Measurements from ENCODE around the gene ATXN7L1.
"Not testable (repeated sequence)": the region's sequence is repeated elsewhere in the genome, so short reads cannot be mapped to it uniquely, and the experiment has no call there.

Gene ATXN7L1

DNA sequence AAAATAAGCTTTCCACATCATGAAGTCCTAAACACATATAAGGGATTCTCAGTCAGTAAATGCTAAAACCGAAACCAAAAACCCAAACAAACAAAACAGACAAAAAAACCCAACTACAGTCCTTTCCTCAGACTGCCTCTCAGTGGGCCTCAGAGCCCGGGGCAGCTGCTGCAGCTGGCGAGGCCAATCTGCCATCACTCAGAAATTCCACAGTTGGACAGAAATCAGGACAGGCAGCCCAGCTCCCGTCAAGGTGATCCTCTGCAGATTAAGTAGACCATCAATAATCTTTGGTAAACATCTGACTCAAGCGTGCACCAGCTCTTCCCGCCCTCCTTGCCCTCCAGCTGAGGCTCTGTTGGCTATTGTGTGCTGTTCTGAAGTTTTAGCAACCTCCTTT, 142.2 kb downstream of the ATXN7L1 start:
- DNase-seq, result no peak

- no peak for DNase-seq
Measured at GRCh38 chr7:105731042-105731441, 145.4 kb downstream of the ATXN7L1 start.

GRCh38 chr7:105728028-105728427, 148.4 kb downstream of the ATXN7L1 start:
- DNase-seq, result no peak

- no peak for DNase-seq
Measured at GRCh38 chr7:105724688-105725087, 151.7 kb downstream of the ATXN7L1 start.

DNA sequence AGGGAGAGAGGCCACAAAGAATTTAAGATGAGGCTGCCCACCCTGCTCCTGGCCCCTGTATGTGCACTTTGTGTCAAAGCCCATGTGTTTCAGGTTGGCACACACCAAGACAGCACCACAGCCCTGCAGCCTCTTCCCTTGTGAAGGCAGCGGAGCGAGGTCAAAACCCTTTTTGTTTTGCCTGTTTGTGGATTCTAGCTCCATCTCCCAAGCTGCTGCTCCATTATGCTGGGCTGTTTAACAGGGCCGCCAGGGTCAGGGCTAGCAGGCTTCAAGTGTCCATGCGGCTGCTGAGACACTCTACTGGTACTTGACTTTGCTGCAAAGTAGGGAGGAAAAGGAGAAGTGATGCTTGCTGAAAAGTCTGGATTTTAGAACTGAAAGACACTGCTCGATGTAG, 152.8 kb downstream of the ATXN7L1 start:
- no peak for DNase-seq

- DNase-seq, result no peak
Measured at GRCh38 chr7:105721571-105722104, 154.8 kb downstream of the ATXN7L1 start.

GRCh38 chr7:105719919-105720318, 156.5 kb downstream of the ATXN7L1 start:
- DNase-seq, result no peak

DNA sequence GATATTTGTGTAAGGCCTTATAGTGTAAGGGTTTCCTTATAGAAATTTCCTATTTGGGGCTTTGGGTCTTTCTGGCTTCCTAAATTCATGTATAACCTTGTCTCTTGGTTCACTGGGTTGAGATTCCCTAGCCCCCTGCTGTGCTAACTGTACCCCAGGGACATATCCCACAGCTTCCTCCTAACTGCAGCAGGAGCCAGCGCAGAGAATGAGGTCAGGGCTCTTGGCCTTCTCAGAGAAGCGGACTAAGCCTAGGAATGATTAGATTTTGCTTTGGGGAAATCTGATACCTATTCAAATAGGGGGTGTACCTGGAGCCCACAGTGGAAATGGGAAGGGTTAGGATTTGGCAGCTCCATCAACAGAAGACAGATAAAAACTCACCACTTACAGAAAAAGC, 157.0 kb downstream of the ATXN7L1 start:
- DNase-seq, result no peak

GRCh38 chr7:105718511-105718925, 157.9 kb downstream of the ATXN7L1 start:
- no peak for DNase-seq

GRCh38 chr7:105715528-105715927, 160.9 kb downstream of the ATXN7L1 start:
- no peak for DNase-seq

DNA sequence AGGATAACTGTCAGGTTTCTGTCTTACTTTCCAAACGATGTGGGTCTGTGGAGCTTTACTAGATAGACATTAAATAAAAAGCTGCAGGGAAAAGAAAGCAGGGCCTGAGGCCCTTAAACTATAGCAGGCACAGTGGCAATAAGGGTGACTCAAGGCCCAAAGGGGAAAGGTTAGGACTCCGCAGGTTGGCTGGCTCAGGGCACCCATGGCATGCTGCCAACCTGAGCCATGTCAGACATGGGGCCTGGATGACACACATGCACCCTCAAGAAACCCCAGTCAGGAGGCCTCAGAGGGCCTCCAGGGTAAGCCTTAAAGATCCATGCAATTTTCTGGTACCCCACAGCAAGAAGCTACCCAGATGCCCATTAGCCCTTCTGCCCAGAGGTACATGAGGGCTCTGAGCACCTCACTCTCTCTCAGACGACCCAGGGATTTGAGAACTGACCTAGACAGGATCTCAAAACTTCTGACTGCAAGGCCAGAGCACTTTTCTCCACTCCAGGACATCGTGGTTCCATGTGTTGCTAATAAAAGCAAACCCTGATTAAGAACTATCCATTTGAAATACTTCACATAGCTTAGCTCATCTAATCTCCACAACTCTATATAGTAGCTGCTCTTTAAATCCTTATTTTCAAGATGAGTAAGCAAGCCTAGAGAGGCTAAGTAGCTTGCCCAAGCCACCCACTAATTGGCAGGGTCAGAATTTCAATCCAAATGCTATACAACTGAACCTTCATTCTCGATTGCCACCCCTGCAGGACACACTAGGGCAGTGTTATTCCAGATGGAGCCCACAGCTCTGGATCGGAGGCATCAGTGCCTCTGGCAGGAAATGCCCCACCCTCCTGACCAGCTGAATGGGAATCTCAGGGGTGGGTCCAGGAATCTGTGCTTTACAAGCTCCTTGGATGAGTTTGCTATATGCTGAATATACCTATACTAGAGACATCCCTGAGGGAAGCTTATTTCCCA, 162.6 kb downstream of the ATXN7L1 start:
- DNase-seq, result no peak

GRCh38 chr7:105712877-105713276, 163.5 kb downstream of the ATXN7L1 start:
- no peak for DNase-seq

GRCh38 chr7:105711726-105712402, 164.5 kb downstream of the ATXN7L1 start:
- no peak for DNase-seq

DNA sequence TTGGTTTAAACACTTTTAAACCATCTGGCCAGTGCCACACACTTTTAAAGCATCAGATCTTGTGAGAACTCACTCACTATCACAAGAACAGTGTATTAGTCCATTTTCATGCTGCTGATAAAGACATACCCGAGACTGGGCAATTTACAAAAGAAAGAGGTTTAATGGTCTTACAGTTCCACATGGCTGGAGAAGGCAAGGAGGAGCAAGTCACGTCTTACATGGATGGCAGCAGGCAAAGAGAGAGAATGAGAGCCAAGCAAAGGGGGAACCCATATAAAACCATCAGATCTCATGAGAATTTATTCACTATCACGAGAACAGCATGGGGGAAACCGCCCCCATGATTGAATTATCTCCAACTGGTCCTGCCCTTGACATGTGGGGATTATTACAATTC, 165.7 kb downstream of the ATXN7L1 start:
- not testable (repeated sequence) for DNase-seq

GRCh38 chr7:105708763-105709080, 167.7 kb downstream of the ATXN7L1 start:
- DNase-seq, result no peak

DNA sequence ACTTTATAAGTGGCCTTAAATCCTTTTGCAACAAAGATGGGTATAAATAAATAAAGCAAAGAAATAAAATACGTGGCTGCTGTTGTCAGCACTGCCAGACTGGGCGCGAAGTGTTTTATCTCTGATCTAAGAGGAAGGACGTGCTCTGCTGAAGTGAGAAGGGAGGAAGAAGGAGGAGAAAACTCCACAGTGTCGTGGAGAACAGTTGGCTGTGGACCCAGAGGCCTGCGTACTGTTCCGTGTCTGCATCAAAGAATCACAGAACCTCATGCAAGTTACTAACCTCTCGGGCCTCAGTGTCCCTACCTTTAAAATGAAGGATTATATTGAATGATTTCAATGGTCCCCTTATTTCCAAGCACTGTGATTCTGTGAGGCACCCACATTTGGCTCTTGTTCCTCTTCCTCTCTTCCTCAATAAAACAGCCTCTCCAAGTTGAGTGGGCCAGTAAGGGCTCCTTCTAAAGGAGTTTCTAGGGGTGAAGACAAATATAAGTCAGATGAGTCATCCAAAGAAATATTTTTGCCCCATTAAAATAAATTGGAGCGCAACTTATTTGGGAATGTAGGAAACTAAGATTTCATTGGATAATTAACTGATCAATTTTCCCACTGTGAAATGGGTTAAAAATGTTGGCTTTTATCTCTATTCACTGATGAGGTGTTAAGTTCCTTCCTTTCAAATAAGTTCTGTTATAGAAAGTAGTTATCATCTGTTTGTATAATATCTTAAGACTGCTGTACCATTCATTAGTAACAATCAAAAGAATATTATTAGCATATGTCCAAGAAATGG, 168.2 kb downstream of the ATXN7L1 start:
- no peak for DNase-seq

- DNase-seq, result no peak
Measured at GRCh38 chr7:105707381-105707780, 169.0 kb downstream of the ATXN7L1 start.

- DNase-seq, result no peak
Measured at GRCh38 chr7:105705427-105705826, 171.0 kb downstream of the ATXN7L1 start.

DNA sequence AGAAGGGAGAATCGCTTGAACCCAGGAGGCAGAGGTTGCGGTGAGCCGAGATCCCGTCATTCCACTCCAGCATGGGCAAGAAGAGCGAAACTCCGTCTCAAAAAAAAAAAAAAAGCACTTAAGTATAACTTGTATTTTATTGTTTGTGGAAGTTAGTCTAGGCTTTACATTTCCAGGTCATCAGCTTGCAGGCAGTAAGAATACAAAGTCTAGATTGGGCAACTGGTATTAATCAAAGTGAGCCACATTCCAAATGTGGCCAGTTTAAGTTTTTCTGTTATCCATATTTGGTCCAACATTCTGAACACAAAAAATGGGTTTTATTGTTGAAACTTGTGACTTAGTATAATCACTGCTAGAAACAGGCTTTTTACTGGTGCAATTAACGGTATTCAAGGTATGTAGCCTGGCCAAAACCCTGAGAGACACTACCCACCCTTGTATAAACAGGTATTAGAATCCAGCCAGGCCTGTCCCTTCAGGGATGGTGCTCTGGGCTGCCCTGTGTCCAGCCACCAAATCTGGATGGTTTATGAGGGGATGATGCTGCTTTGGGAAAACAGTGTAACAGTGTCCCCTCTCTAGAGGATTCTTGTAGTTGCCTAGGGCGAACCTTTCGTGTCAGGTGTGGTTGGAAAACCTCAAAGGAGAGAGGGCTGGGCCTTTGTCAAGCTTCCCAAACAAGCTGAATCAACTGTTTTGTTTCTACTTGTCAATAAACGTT, 173.0 kb downstream of the ATXN7L1 start:
- DNase-seq, result no peak

DNA sequence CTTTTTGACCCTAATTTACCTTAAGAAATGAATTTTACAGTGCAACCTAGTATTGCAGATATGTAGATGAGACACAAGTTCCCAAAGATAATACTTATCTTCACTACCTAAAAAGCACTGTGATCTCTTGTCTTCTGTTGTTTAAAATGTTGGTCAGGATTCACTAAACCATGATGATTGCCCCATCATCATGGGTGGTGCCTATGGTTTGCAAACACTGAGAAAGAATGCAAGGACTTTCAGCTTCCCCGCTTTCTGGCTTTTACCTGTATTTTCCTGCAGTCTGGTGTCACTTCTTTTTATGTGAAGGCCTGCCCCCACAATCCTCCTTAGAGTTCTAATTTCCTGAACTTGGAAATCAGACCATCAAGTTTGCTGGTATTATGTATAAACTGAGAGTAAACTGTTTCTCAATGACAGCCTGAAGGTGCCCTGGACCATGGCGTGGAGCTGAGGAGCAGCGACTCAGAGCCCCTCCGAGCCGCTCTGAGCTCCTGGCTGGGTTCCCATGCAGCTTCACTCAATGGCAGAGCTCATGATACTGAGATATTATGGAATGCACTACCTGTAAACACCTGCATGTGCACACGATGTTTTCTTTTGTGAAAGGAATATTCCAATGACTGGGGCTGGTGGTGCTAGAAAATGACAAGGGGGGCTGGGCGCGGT, 176.7 kb downstream of the ATXN7L1 start:
- no peak for DNase-seq

- no peak for DNase-seq
Measured at GRCh38 chr7:105698531-105698930, 177.9 kb downstream of the ATXN7L1 start.

GRCh38 chr7:105697753-105698152, 178.6 kb downstream of the ATXN7L1 start:
- DNase-seq, result no peak

All from stimulated activated CD4-positive, alpha-beta T cell treated with anti-CD3 and anti-CD28 coated beads, Interleukin-4, amount 100 ng/mL, for 4 hours (primary cell).